Duodenal mucosa (tissue), 2 donors: ENCODE measurements around the gene AFF1.
"Not testable (repeated sequence)": the region's sequence is repeated elsewhere in the genome, so short reads cannot be mapped to it uniquely, and the experiment has no call there.

ENCODE experiments used
- H3K27ac ChIP-seq: one replicate; pipeline ENCODE4 v1.7.0; 2013; ENCODE audit warnings: low read depth, low read length
- H3K27me3 ChIP-seq, 2 donors: one replicate each; pipeline ENCODE4 v1.7.0; 2013; ENCODE audit warnings: low read length in 2 of 2, control low read depth in 1 of 2; ENCODE audit not compliant: insufficient read depth in 2 of 2, control insufficient read depth in 1 of 2
- H3K36me3 ChIP-seq, 2 donors: one replicate each; pipeline ENCODE4 v1.7.0; 2013; ENCODE audit warnings: low read length in 2 of 2, control low read depth in 1 of 2; ENCODE audit not compliant: insufficient read depth in 2 of 2, control insufficient read depth in 1 of 2
- H3K4me1 ChIP-seq, 2 donors: one replicate each; pipeline ENCODE4 v1.7.0; 2013; ENCODE audit warnings: low read length in 2 of 2, control low read depth in 1 of 2; ENCODE audit not compliant: insufficient read depth in 2 of 2, control insufficient read depth in 1 of 2
- H3K4me3 ChIP-seq, 2 donors: one replicate each; pipeline ENCODE4 v1.7.0; 2013; ENCODE audit warnings: low read length in 2 of 2, low read depth in 1 of 2
- H3K9ac ChIP-seq, 2 donors: one replicate each; pipeline ENCODE4 v1.7.0; 2013; ENCODE audit warnings: low read length in 2 of 2, low read depth in 1 of 2
- H3K9me3 ChIP-seq, 2 donors: one replicate each; pipeline ENCODE4 v1.7.0; 2013; ENCODE audit warnings: low read length in 2 of 2, control low read depth in 1 of 2; ENCODE audit not compliant: control insufficient read depth in 1 of 2

The AFF1 gene

DNA sequence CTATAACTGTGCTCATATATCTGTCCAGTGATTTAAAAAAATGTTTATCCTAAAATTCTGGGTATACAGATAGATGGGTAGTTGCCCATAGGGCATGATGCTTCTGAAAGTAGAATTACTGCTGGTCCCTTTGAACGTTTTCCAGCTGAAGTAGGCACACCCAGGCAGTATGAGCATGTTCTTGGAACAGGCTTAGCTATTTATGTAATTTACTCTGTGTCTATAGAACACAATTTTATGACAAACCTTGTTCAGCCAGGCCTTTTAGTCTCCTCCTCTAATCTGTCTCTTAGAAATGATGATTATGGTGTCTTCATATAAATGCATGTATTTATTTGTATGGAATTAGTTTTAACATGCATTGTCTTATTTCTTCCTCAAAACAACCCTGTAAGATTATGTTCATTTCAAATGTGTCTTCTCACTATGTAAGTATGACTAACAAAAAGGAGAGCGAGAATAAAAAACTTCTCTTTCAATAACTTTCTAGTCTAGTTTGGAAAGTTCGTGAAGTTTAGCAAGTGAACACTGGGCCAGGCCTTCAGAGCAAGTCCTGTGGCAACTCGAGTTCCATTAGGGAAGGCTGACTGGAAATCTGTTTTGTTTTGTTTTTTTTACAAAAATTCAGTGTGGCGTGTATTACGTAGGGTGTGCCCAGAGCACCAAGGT is 142.0 kb downstream of the AFF1 start:
- H3K27me3 ChIP-seq = no peaks in the 10 kb centered on the region
- H3K9me3 ChIP-seq = no peaks in the 10 kb centered on the region
- H3K36me3 ChIP-seq = no peaks in the 10 kb centered on the region
- no peak overlapping the region for H3K27ac ChIP-seq
- H3K9ac ChIP-seq = no peak overlapping the region
- H3K4me1 ChIP-seq = peaks cover 3 to 32% of the 10 kb centered on the region in 2 donors
- H3K4me3 ChIP-seq = no peak overlapping the region

DNA sequence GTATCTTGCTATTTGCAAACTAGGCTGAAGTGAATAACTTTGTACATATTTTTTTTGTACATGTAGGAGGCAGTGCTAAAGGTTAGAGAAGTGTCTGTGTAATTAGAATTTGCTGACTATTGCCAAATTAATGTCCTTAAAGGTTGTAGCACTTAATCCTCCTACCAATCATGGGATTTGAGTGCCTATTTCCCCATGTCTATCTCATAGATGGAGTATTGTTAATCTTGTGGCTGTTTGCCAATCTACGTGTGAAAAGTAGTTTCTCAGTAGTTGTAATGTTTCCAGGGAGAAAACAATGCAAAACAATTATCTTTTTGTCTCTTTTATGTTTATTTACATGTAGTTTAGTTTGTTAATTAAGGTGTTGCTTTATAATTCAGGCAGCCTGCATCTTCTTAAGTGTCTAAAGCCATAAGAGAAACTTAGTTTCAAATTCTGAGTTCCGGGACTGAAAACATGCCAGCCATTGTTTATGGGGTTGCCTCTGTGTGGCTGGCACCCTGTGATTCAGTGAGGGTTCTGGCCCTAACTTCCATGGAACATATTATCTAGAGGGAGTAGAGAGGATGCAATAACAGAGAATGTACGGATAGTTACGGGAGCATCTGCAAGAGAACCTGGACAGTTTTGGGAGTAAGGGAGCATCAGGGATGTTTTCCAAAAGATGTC is 143.2 kb downstream of the AFF1 start:
- H3K27ac ChIP-seq = no peak overlapping the region

DNA sequence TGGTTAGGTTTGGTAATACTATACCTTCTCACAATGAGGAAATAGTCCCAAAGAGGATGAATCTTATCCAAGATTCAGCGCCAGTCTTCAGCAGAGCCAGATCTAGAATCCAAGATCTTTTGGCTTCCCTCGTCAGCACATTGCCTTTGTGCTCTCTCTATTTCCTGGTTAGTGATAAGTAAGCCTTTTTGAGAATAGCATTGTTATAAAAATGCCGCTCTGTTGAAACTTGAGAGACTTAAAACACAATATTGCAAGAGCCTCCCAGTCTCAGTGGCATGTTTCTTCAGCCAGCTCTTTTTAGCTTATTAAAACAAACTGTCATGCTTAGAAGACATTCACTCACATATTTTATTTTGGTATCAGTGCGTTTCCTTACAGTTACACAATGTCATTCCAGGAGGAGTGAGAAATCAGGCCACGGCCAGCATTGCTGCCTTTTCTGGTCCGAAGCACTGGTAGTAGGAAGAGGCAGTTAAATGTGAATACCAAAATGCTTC is 144.2 kb downstream of the AFF1 start:
- peaks cover 3 to 29% of the 10 kb centered on the region in 2 donors for H3K4me1 ChIP-seq
- no peaks in the 10 kb centered on the region for H3K36me3 ChIP-seq
- H3K27me3 ChIP-seq = no peaks in the 10 kb centered on the region
- H3K9me3 ChIP-seq = no peaks in the 10 kb centered on the region
- no peak overlapping the region for H3K4me3 ChIP-seq
- no peak overlapping the region for H3K9ac ChIP-seq
- H3K27ac ChIP-seq = no peak overlapping the region

More for the DNA sequence above, 143.2 kb downstream of the AFF1 start:
- no peak overlapping the region for H3K4me3 ChIP-seq
- no peaks in the 10 kb centered on the region for H3K9me3 ChIP-seq
- peaks cover 3 to 32% of the 10 kb centered on the region in 2 donors for H3K4me1 ChIP-seq
- H3K9ac ChIP-seq = no peak overlapping the region
- no peaks in the 10 kb centered on the region for H3K27me3 ChIP-seq
- H3K36me3 ChIP-seq = no peaks in the 10 kb centered on the region

DNA sequence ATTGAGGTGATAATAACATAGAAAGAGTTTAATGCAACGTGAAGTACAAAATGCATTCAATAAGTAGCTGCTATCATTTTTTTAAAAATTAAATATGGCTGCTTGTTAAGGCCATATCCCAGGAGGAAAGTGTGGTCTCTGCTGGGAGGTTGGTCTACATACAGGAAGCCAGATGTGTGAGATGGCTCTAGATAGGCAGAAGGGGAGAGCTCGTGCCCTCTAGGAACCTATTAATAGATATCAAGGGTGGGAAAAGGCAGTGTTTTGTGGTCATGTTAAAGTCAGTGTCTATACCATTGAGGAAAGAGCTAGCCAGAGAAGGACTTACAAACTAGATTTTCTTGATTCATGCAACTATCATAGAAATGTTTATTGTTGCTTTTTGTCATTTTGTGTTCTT is 145.2 kb downstream of the AFF1 start:
- Histone ChIP-seq H3K27ac (no peak overlapping the region), H3K9ac (no peak overlapping the region), H3K4me1 (peaks cover 0 to 23% of the 10 kb centered on the region in 2 donors), H3K4me3 (no peak overlapping the region), H3K36me3 (peaks cover 0 to 5% of the 10 kb centered on the region in 2 donors), H3K9me3 (no peaks in the 10 kb centered on the region), H3K27me3 (no peaks in the 10 kb centered on the region)

DNA sequence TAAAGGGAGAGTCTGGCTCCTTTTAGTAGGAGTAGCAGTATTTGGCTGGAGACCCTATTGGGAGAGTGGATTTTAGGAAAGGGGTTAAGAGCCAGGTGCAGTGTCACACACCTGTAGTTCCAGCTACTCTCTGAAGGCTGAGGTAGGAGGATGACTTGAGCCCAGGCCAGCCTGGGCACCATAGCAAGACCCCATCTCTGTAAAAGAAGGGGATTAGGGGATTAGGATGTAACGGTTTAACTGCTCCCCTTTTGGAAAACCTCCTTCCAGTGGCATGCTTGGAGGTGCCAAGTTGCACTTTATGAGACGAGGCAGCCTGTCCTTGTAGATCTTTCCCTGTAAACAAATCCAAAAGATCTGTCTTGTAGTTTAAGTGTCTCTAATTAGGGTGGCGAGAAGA is 145.7 kb downstream of the AFF1 start:
- H3K27ac ChIP-seq = no peak overlapping the region
- H3K36me3 ChIP-seq = peaks cover 0 to 5% of the 10 kb centered on the region in 2 donors
- no peak overlapping the region for H3K4me3 ChIP-seq
- H3K27me3 ChIP-seq = no peaks in the 10 kb centered on the region
- no peaks in the 10 kb centered on the region for H3K9me3 ChIP-seq
- no peak overlapping the region for H3K9ac ChIP-seq
- H3K4me1 ChIP-seq = peaks cover 0 to 23% of the 10 kb centered on the region in 2 donors

DNA sequence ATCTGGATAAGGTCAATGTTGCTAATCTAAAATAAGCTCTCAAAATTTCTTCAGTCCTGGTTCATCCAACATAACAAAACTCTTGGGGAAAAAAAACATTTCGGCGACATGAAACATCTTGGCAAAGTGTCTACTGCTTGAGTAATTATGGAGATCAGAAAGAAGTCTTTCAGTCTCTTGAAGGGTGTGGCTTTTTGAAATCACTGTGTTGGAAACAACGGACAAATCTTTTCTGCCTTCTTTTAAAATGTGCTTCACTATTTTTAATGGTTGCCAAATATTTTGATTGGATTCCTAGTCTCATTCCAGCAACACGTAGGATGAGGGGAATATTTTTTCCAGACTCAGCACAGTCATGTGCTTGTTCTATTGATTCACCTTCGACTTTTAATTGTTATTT is 147.0 kb downstream of the AFF1 start:
- Histone ChIP-seq H3K9ac (no peak overlapping the region), H3K4me3 (no peak overlapping the region), H3K9me3 (no peaks in the 10 kb centered on the region), H3K27me3 (no peaks in the 10 kb centered on the region), H3K4me1 (peaks cover 0 to 19% of the 10 kb centered on the region in 2 donors), H3K36me3 (peaks cover 5 to 9% of the 10 kb centered on the region in 2 donors), H3K27ac (no peak overlapping the region)

DNA sequence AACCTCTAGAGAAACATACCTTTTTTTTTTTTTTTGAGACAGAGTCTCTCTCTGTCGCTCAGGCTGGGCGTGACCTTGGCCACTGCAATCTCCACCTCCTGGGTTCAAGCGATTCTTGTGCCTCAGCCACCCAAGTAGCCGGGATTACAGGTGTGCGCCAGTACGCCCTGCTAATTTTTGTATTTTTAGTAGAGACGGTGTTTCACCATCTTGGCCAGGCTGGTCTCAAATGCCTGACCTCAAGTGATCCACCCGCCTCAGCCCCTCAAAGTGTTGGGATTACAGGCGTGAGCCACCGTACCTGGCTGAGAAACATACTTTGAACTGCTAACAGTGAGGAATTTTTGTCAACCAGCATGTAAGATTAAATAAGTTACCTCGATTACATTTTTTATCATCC is 150.9 kb downstream of the AFF1 start:
- not testable (repeated sequence) for H3K4me1 ChIP-seq, H3K27ac ChIP-seq, H3K27me3 ChIP-seq, H3K9ac ChIP-seq, H3K9me3 ChIP-seq, H3K4me3 ChIP-seq
- H3K36me3 ChIP-seq = peaks cover 15 to 19% of the 10 kb centered on the region in 2 donors

DNA sequence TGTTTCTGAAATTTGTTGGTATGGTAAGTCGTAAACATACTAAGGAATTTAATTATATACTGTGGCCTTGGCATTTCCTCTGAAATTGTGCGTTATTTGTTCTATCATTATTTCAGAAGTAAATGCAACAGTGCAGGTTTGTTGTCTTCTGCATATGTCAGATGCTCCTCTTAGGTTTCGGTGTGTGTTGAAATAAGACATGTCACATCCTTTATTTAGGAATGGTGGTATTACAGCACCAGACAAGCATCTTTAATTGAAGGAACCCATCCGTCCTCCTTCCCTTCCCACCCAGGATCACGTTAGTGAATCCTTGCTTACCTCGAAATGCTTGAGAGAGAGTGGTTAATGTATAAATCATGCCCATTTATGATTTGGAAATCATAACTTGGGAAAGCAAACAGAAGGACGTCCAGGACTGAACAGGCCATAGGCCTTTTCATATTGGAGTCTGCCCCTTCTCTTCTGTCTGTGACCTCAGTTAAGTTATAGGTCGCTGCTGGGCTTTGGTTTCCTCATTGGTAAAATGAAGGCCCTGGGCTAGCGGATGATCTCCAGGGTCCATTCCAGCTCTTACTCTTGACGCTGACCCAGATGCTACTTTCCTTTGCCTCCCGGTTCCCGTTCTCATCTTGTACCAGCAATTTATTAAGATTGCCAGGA is 151.5 kb downstream of the AFF1 start:
- H3K4me3 ChIP-seq = no peak overlapping the region
- H3K27ac ChIP-seq = no peak overlapping the region
- H3K27me3 ChIP-seq = no peaks in the 10 kb centered on the region
- no peaks in the 10 kb centered on the region for H3K9me3 ChIP-seq
- H3K4me1 ChIP-seq = peaks cover 0 to 3% of the 10 kb centered on the region in 2 donors
- peaks cover 15 to 19% of the 10 kb centered on the region in 2 donors for H3K36me3 ChIP-seq
- H3K9ac ChIP-seq = no peak overlapping the region

DNA sequence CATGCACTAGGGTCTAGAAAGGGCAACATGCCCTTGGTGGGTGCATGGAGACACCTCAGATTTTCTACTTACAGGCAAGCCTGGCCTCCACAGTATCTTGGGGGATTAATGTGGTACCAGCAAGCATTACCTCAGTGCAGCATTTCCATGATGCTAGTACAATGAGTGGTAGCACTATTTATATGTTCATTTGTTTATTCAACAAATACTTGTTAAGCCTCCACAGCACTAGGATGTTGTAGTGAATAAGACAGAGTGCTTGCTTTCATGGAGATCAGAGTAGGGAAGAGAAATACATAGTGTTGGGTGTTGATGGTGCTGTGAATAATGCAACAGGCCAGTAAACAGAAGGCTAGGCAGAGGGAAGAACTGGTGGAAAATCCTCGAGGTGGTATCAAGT is 152.2 kb downstream of the AFF1 start:
- no peak overlapping the region for H3K4me3 ChIP-seq
- no peaks in the 10 kb centered on the region for H3K9me3 ChIP-seq
- peaks cover 0 to 4% of the 10 kb centered on the region in 2 donors for H3K4me1 ChIP-seq
- no peaks in the 10 kb centered on the region for H3K27me3 ChIP-seq
- H3K36me3 ChIP-seq = peaks cover 15 to 21% of the 10 kb centered on the region in 2 donors
- H3K27ac ChIP-seq = no peak overlapping the region
- H3K9ac ChIP-seq = no peak overlapping the region

DNA sequence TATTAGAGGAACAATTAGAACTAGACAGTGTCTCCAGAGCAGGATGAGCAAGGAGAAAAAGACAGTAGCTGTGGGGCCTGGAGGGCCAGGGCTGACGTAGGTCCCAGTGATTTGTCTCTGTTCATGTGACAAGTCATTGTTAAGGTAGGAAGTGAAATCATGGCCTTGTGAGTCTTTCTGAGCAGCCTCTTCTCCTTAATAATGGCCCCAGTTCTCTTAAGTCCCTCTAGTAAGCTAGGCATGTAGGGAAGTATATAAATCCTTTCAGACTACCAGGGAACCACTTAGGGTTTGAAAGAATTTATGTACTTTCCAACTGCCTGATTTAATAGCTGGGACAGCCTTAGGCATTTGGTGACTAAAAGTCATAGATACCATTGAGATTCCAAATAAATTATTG is 152.6 kb downstream of the AFF1 start:
- Histone ChIP-seq H3K27ac (no peak overlapping the region), H3K36me3 (peaks cover 15 to 21% of the 10 kb centered on the region in 2 donors), H3K27me3 (no peaks in the 10 kb centered on the region), H3K9me3 (no peaks in the 10 kb centered on the region), H3K4me3 (no peak overlapping the region), H3K4me1 (peaks cover 2 to 7% of the 10 kb centered on the region in 2 donors), H3K9ac (no peak overlapping the region)
